Transverse colon (tissue), 4 donors: Measurements from ENCODE around the gene PHLDA2. TPM values are rescaled to one million over a fixed set of nuclear protein-coding genes. Genes with fewer than 3 reads are reported as not detected.

Source experiments
- DNase-seq: peaks from one replicate; pipeline ENCODE4 v3.0.0-alpha.2; 2019
- H3K27ac ChIP-seq, 4 donors: fragments of 200-600 bp; sonication (generic); 2 replicates each; pipeline ENCODE4 v1.5.1; 2016 to 2018; ENCODE audit warnings: inconsistent platforms in 4 of 4
- H3K27me3 ChIP-seq: fragments of 200-600 bp; sonication (generic); 2 replicates; pipeline ENCODE4 v1.5.1; 2017; ENCODE audit warnings: inconsistent platforms
- H3K36me3 ChIP-seq, 4 donors: fragments of 200-600 bp; sonication (generic); 2 replicates each; pipeline ENCODE4 v1.5.1; 2017 to 2019; ENCODE audit warnings: inconsistent platforms in 4 of 4
- H3K4me1 ChIP-seq, 4 donors: fragments of 200-600 bp; sonication (generic); 2 replicates each; pipeline ENCODE4 v1.5.1; 2017 to 2020; ENCODE audit warnings: inconsistent platforms in 4 of 4
- H3K4me3 ChIP-seq, 4 donors: fragments of 200-600 bp; sonication (generic); 1 replicate in 1 of 4; 2 replicates in 3 of 4; pipeline versions ENCODE4 v1.5.1 to v1.6.1; 2017 to 2019; ENCODE audit warnings: inconsistent platforms in 4 of 4
- H3K9me3 ChIP-seq, 2 donors: fragments of 200-600 bp; sonication (generic); 2 replicates each; pipeline ENCODE4 v1.5.1; 2017 to 2019; ENCODE audit warnings: inconsistent platforms in 2 of 2
- CTCF ChIP-seq, 5 experiments: fragments of 200-600 bp in 3 of 5; fragments of 450-650 bp in 2 of 5; sonication (generic) in 3 of 5; IDR thresholded peaks; 1 replicate in 2 of 5; 2 replicates in 3 of 5; pipeline ENCODE4 v1.5.1; 2016 to 2017; ENCODE audit warnings: antibody characterized with exemption in 5 of 5, inconsistent platforms in 3 of 5, mild to moderate bottlenecking in 2 of 5, moderate library complexity in 1 of 5
- EP300 ChIP-seq: sonication (generic); formaldehyde crosslinking; IDR thresholded peaks from one replicate; pipeline ENCODE4 v1.6.1; 2017; ENCODE audit warnings: antibody characterized with exemption, low read depth
- POLR2A ChIP-seq: fragments of 450-650 bp; IDR thresholded peaks from one replicate; pipeline ENCODE4 v1.6.1; 2016; ENCODE audit warnings: antibody characterized with exemption, mild to moderate bottlenecking, moderate library complexity
- POLR2AphosphoS5 ChIP-seq, 3 donors: sonication (generic); formaldehyde crosslinking; IDR thresholded peaks; one replicate each; pipeline ENCODE4 v1.6.1; 2016; ENCODE audit warnings: antibody characterized with exemption in 3 of 3
- WGBS, 2 donors: methylation state at CpG; one replicate each; pipeline ENCODE4 v1.1.5; 2018; ENCODE audit warnings: low coverage in 1 of 2; 5-methylcytosine and 5-hydroxymethylcytosine counted together
- in situ Hi-C, 4 donors: fragments of 200-750 bp; cut with MboI; loops; one replicate each; pipeline versions ENCODE4 v1.15.0 to v1.15.1; 2017; ENCODE audit warnings: low sequenced_read_pairs in 3 of 4, low pct_ligation_motif_present in 1 of 4, low pct_unique_long_range_greater_than_20kb in 1 of 4
- intact Hi-C: fragments of 100-400 bp; cut with DNase I; formaldehyde crosslinking; loops from one replicate; pipeline ENCODE4 v1.15.1; 2023; ENCODE audit warnings: low total_unique reads
- total RNA-seq, 4 donors: library from RNA; depleted of rRNA; stranded (reverse); fragments of >200 nt; gene quantifications; one replicate each; pipeline ENCODE4 v1.1.0, GENCODE V29; 2016

The PHLDA2 gene
- total RNA-seq, 4 donors from 2014 or later, result 8.2 to 16.2 TPM; not detected in 2

- no peak overlapping the region for H3K27ac ChIP-seq
- H3K4me1 ChIP-seq, result peaks cover 0 to 15% (median 10%) of the 10 kb centered on the region in 4 donors
- H3K9me3 ChIP-seq, result no peaks in the 10 kb centered on the region
- no peaks in the 10 kb centered on the region for H3K27me3 ChIP-seq
- TF ChIP-seq POLR2AphosphoS5 (IDR thresholded peaks at IDR 0.05) (no peak), EP300 (no peak), CTCF (IDR thresholded peaks at IDR 0.05) (no peak), POLR2A (no peak)
- no peak for DNase-seq
- in situ Hi-C loops (no loop called here), intact Hi-C loops (no loop called here)
- WGBS, 2 donors, result 90% methylated on average over 12 of the region's 13 CpGs; no CpG with 5 or more reads in 1 of the 2 donors
- no peaks in the 10 kb centered on the region for H3K36me3 ChIP-seq
- H3K4me3 ChIP-seq, result no peak overlapping the region
These were observed 9.4 kb downstream of the PHLDA2 start for GRCh38 chr11:2919837-2920236.

GRCh38 chr11:2919188-2919587 lies 10.0 kb downstream of the PHLDA2 start:
- no peak for DNase-seq
- Histone ChIP-seq H3K27ac (no peak overlapping the region), H3K27me3 (no peaks in the 10 kb centered on the region), H3K4me3 (no peak overlapping the region), H3K4me1 (peaks cover 0 to 9% (median 6%) of the 10 kb centered on the region in 4 donors), H3K9me3 (no peaks in the 10 kb centered on the region), H3K36me3 (no peaks in the 10 kb centered on the region)
- 95% methylated on average over 8 of the region's 9 CpGs; no CpG with 5 or more reads in 1 of the 2 donors for WGBS, 2 donors
- intact Hi-C loops (no loop called here), in situ Hi-C loops (no loop called here)
- TF ChIP-seq POLR2A (no peak), EP300 (no peak), POLR2AphosphoS5 (IDR thresholded peaks at IDR 0.05) (no peak), CTCF (IDR thresholded peaks at IDR 0.05) (no peak)

GRCh38 chr11:2917842-2918490 lies 11.3 kb downstream of the PHLDA2 start:
- H3K27me3 ChIP-seq, result no peaks in the 10 kb centered on the region
- in situ Hi-C loops (no loop called here), intact Hi-C loops (no loop called here)
- H3K4me1 ChIP-seq, result peaks cover 9 to 13% (median 10%) of the 10 kb centered on the region in 4 donors
- H3K27ac ChIP-seq, result no peak overlapping the region
- no peak for TF ChIP-seq CTCF (IDR thresholded peaks at IDR 0.05)
- TF ChIP-seq POLR2AphosphoS5 (IDR thresholded peaks at IDR 0.05), result no peak
- no peak for TF ChIP-seq POLR2A
- no peak for TF ChIP-seq EP300
- no peak for DNase-seq
- H3K4me3 ChIP-seq, result no peak overlapping the region
- no peaks in the 10 kb centered on the region for H3K9me3 ChIP-seq
- no peaks in the 10 kb centered on the region for H3K36me3 ChIP-seq
- WGBS, 2 donors, result 84% methylated on average over 25 of the region's 25 CpGs; no CpG with 5 or more reads in 1 of the 2 donors

- intact Hi-C loops, result no loop called here
- Histone ChIP-seq H3K36me3 (no peaks in the 10 kb centered on the region), H3K27ac (no peak overlapping the region), H3K4me3 (no peak overlapping the region), H3K27me3 (no peaks in the 10 kb centered on the region), H3K9me3 (no peaks in the 10 kb centered on the region), H3K4me1 (peaks cover 13 to 20% (median 18%) of the 10 kb centered on the region in 4 donors)
- no peak for TF ChIP-seq POLR2AphosphoS5 (IDR thresholded peaks at IDR 0.05)
- TF ChIP-seq CTCF (IDR thresholded peaks at IDR 0.05), result no peak
- no peak for TF ChIP-seq POLR2A
- TF ChIP-seq EP300, result no peak
- no peak for DNase-seq
- in situ Hi-C loops, result no loop called here
- 86% methylated on average over 13 of the region's 16 CpGs; no CpG with 5 or more reads in 1 of the 2 donors for WGBS, 2 donors
These were observed 12.2 kb downstream of the PHLDA2 start for GRCh38 chr11:2916892-2917645.
